Measurements from ENCODE around the gene SLC24A3.

The SLC24A3 gene

DNA sequence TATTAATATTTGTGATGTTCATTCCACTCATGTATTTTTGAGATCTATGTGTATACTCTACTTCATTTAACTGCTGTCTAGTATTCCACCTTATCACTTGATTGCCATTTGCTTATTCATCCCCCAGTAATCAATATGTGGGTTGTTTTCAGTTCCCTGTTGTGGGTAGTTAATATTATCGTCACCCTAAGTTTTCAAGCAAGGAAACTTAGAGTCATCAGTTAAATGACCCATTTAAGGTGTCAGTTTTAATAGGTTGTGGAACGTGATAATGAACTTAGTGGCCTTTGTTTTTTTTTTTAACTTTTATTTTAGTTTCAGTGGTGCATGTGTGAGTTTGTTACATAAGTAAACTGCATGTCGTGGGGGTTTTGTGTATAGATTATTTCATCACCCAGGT lies 90.3 kb downstream of the SLC24A3 start:
- no peaks in the 10 kb centered on the region for H3K79me1 ChIP-seq (ENCODE audit: low read length)

DNA sequence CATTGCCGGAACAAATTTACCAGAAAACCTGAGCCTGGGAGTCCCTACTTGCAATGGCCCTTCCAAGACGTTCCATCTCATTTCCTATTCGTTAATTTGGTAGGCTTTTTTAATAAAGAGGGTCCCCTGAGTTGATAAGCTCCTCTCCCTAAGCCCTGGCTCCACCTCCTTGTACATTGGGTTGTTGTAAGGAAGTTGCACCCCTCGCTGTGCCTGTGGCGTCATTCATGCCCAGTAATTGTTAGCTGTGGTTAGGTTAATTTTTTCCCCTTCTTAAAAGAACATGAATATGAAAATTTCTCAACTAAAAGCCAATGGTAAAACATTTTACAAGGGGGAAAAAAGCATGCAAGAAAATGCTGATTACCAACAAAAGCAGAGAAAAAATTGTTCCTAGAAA lies 91.9 kb downstream of the SLC24A3 start:
- Histone ChIP-seq H3K23ac (ENCODE audit: low read length) (no peak overlapping the region), H3K9me3 (ENCODE audit: insufficient read depth, low read depth, low read length) (peaks cover 2% of the 10 kb centered on the region), H3K4me3 (ENCODE audit: low read depth, low read length) (no peak overlapping the region), H4K91ac (ENCODE audit: low read depth, low read length) (no peak overlapping the region), H4K12ac (ENCODE audit: low read depth, low read length) (no peak overlapping the region), H3K79me1 (ENCODE audit: low read length) (no peaks in the 10 kb centered on the region), H2BK5ac (ENCODE audit: low read depth, low read length, poor library complexity) (no peak overlapping the region), H3K4me2 (ENCODE audit: low read length) (no peak overlapping the region), H3K27ac (ENCODE audit: low read depth, low read length) (no peak overlapping the region), H2BK12ac (ENCODE audit: low read length) (no peak overlapping the region), H3K9ac (ENCODE audit: low read length) (no peak overlapping the region), H4K8ac (ENCODE audit: low read depth, low read length) (no peak overlapping the region), H3K18ac (ENCODE audit: low read length) (no peak overlapping the region), H3K4me1 (ENCODE audit: control insufficient read depth in 1 of 2, insufficient read depth in 2 of 2, low read length in 2 of 2) (no peaks in the 10 kb centered on the region), H2BK120ac (ENCODE audit: insufficient read depth, low read length, poor library complexity) (no peak overlapping the region), H3K14ac (ENCODE audit: low read length) (no peak overlapping the region), H3K4ac (ENCODE audit: low read depth, low read length) (no peak overlapping the region), H3K27me3 (ENCODE audit: insufficient read depth, low read length) (no peaks in the 10 kb centered on the region), H3K36me3 (ENCODE audit: control insufficient read depth in 1 of 2, insufficient read depth in 2 of 2, low read length in 2 of 2) (no peaks in the 10 kb centered on the region), H2AK5ac (ENCODE audit: low read length) (no peak overlapping the region), H2AFZ (ENCODE audit: insufficient read depth, low read length, poor library complexity) (no peak overlapping the region), H3K79me2 (ENCODE audit: control insufficient read depth, insufficient read depth, low read length, poor library complexity) (no peaks in the 10 kb centered on the region)
- DNase-seq = no peak
- WGBS (ENCODE audit: extremely low coverage, insufficient coverage, insufficient read length) = no CpG with 5 or more reads among the region's 5 CpGs

More for the DNA sequence above, 90.3 kb downstream of the SLC24A3 start:
- no peak overlapping the region for H2BK120ac ChIP-seq (ENCODE audit: insufficient read depth, low read length, poor library complexity)
- H2AK5ac ChIP-seq (ENCODE audit: low read length) = no peak overlapping the region
- H3K18ac ChIP-seq (ENCODE audit: low read length) = no peak overlapping the region
- WGBS (ENCODE audit: extremely low coverage, insufficient coverage, insufficient read length) = no CpG with 5 or more reads among the region's 3 CpGs
- no peak overlapping the region for H3K23ac ChIP-seq (ENCODE audit: low read length)
- no peaks in the 10 kb centered on the region for H3K27me3 ChIP-seq (ENCODE audit: insufficient read depth, low read length)
- no peak overlapping the region for H2AFZ ChIP-seq (ENCODE audit: insufficient read depth, low read length, poor library complexity)
- no peak overlapping the region for H3K9ac ChIP-seq (ENCODE audit: low read length)
- no peak overlapping the region for H4K8ac ChIP-seq (ENCODE audit: low read depth, low read length)
- H3K9me3 ChIP-seq (ENCODE audit: insufficient read depth, low read depth, low read length) = peaks cover 2% of the 10 kb centered on the region
- H2BK12ac ChIP-seq (ENCODE audit: low read length) = no peak overlapping the region
- DNase-seq = no peak
- no peak overlapping the region for H2BK5ac ChIP-seq (ENCODE audit: low read depth, low read length, poor library complexity)
- no peaks in the 10 kb centered on the region for H3K36me3 ChIP-seq (ENCODE audit: control insufficient read depth in 1 of 2, insufficient read depth in 2 of 2, low read length in 2 of 2)
- no peak overlapping the region for H3K4me3 ChIP-seq (ENCODE audit: low read depth, low read length)
- no peak overlapping the region for H3K14ac ChIP-seq (ENCODE audit: low read length)
- H4K91ac ChIP-seq (ENCODE audit: low read depth, low read length) = no peak overlapping the region
- no peaks in the 10 kb centered on the region for H3K79me2 ChIP-seq (ENCODE audit: control insufficient read depth, insufficient read depth, low read length, poor library complexity)
- H3K27ac ChIP-seq (ENCODE audit: low read depth, low read length) = no peak overlapping the region
- no peak overlapping the region for H4K12ac ChIP-seq (ENCODE audit: low read depth, low read length)
- no peak overlapping the region for H3K4me2 ChIP-seq (ENCODE audit: low read length)
- H3K4me1 ChIP-seq (ENCODE audit: control insufficient read depth in 1 of 2, insufficient read depth in 2 of 2, low read length in 2 of 2) = no peaks in the 10 kb centered on the region
- no peak overlapping the region for H3K4ac ChIP-seq (ENCODE audit: low read depth, low read length)

DNA sequence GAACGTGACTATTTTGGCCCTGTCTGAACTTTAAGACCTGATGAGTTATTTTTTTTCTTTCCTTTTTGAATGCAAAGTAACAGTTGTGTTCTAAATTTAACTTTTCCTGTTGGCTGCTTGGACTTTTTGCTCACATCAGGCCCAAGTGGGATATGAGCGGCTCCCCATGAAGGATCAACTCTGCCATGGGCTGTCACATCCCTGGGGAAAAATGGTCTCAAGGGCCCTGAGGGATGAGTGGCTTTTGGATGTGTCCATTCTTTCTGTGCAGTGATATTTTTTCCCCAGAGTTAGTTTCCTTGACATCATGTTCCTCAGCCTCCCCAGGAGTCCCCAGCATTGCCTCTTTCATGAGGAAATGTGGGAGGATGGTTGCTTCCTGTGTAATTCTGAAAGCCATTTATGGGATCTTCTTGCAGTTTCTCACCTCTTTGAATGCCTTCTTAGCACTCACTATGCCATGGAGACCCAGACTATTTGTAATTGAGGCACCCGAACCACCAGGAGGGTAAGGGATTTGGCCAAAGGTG lies 92.5 kb downstream of the SLC24A3 start:
- Histone ChIP-seq H3K4ac (ENCODE audit: low read depth, low read length) (no peak overlapping the region), H2AK5ac (ENCODE audit: low read length) (no peak overlapping the region), H3K14ac (ENCODE audit: low read length) (no peak overlapping the region), H2BK5ac (ENCODE audit: low read depth, low read length, poor library complexity) (no peak overlapping the region), H3K79me2 (ENCODE audit: control insufficient read depth, insufficient read depth, low read length, poor library complexity) (no peaks in the 10 kb centered on the region), H4K8ac (ENCODE audit: low read depth, low read length) (no peak overlapping the region), H3K9me3 (ENCODE audit: insufficient read depth, low read depth, low read length) (peaks cover 2% of the 10 kb centered on the region), H3K27ac (ENCODE audit: low read depth, low read length) (no peak overlapping the region), H4K12ac (ENCODE audit: low read depth, low read length) (no peak overlapping the region), H2BK12ac (ENCODE audit: low read length) (no peak overlapping the region), H3K4me1 (ENCODE audit: control insufficient read depth in 1 of 2, insufficient read depth in 2 of 2, low read length in 2 of 2) (no peaks in the 10 kb centered on the region), H3K9ac (ENCODE audit: low read length) (no peak overlapping the region), H3K18ac (ENCODE audit: low read length) (no peak overlapping the region), H3K23ac (ENCODE audit: low read length) (no peak overlapping the region), H3K27me3 (ENCODE audit: insufficient read depth, low read length) (no peaks in the 10 kb centered on the region), H3K4me2 (ENCODE audit: low read length) (no peak overlapping the region), H3K36me3 (ENCODE audit: control insufficient read depth in 1 of 2, insufficient read depth in 2 of 2, low read length in 2 of 2) (no peaks in the 10 kb centered on the region), H3K4me3 (ENCODE audit: low read depth, low read length) (no peak overlapping the region), H2AFZ (ENCODE audit: insufficient read depth, low read length, poor library complexity) (no peak overlapping the region), H4K91ac (ENCODE audit: low read depth, low read length) (no peak overlapping the region), H2BK120ac (ENCODE audit: insufficient read depth, low read length, poor library complexity) (no peak overlapping the region), H3K79me1 (ENCODE audit: low read length) (no peaks in the 10 kb centered on the region)
- WGBS (ENCODE audit: extremely low coverage, insufficient coverage, insufficient read length) = no CpG with 5 or more reads among the region's 3 CpGs
- no peak for DNase-seq

DNA sequence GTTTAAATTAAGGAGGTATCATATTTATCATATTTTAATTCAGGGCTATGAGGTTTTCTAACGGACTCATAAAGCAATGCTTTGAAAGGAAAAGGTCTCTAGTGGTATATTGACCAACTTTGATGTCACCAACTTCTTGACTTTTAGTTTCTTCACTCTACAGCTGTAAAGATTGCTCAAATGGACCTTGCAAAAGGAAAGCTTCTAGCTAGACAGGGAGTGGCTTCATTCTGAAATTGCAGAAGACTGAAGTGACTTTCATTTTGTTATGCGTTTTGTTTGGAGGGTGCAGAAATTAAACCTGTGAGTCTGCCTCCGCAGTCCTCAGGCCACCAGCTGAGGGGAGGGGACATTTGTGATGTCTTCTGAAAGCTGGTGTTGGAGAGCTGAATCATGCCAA lies 95.7 kb downstream of the SLC24A3 start:
- Histone ChIP-seq H4K12ac (ENCODE audit: low read depth, low read length) (no peak overlapping the region), H2BK120ac (ENCODE audit: insufficient read depth, low read length, poor library complexity) (no peak overlapping the region), H2BK5ac (ENCODE audit: low read depth, low read length, poor library complexity) (no peak overlapping the region), H3K27ac (ENCODE audit: low read depth, low read length) (no peak overlapping the region), H2BK12ac (ENCODE audit: low read length) (no peak overlapping the region), H3K9me3 (ENCODE audit: insufficient read depth, low read depth, low read length) (no peaks in the 10 kb centered on the region), H3K79me1 (ENCODE audit: low read length) (no peaks in the 10 kb centered on the region), H3K79me2 (ENCODE audit: control insufficient read depth, insufficient read depth, low read length, poor library complexity) (no peaks in the 10 kb centered on the region), H2AK5ac (ENCODE audit: low read length) (no peak overlapping the region), H3K36me3 (ENCODE audit: control insufficient read depth in 1 of 2, insufficient read depth in 2 of 2, low read length in 2 of 2) (no peaks in the 10 kb centered on the region), H3K9ac (ENCODE audit: low read length) (no peak overlapping the region), H3K27me3 (ENCODE audit: insufficient read depth, low read length) (no peaks in the 10 kb centered on the region), H3K4me3 (ENCODE audit: low read depth, low read length) (no peak overlapping the region), H3K18ac (ENCODE audit: low read length) (no peak overlapping the region), H3K4me2 (ENCODE audit: low read length) (no peak overlapping the region), H3K4me1 (ENCODE audit: control insufficient read depth in 1 of 2, insufficient read depth in 2 of 2, low read length in 2 of 2) (no peaks in the 10 kb centered on the region), H2AFZ (ENCODE audit: insufficient read depth, low read length, poor library complexity) (no peak overlapping the region), H3K23ac (ENCODE audit: low read length) (no peak overlapping the region), H3K14ac (ENCODE audit: low read length) (no peak overlapping the region), H3K4ac (ENCODE audit: low read depth, low read length) (no peak overlapping the region), H4K91ac (ENCODE audit: low read depth, low read length) (no peak overlapping the region), H4K8ac (ENCODE audit: low read depth, low read length) (no peak overlapping the region)
- WGBS (ENCODE audit: extremely low coverage, insufficient coverage, insufficient read length) = no CpG with 5 or more reads among the region's 3 CpGs
- DNase-seq = peak in 1 of 2 donors; percentile 2
